HL-60 (cell line): ENCODE measurements around the gene ATP11A.
"Not testable (repeated sequence)": the region's sequence is repeated elsewhere in the genome, so short reads cannot be mapped to it uniquely, and the experiment has no call there.

Source experiments
- DNase-seq, 2 experiments: peaks; one replicate each; pipeline ENCODE4 v3.0.0-alpha.2; 2010 to 2020; ENCODE audit warnings: low read depth in 1 of 2, low spot score in 1 of 2
- H3K27ac ChIP-seq: fragments of 250-450 bp; sonication (Bioruptor Pico); replicated peaks from 2 replicates; pipeline ENCODE4 v1.5.1; 2020; ENCODE audit warnings: mild to moderate bottlenecking, moderate library complexity
- H3K27me3 ChIP-seq: fragments of 250-450 bp; sonication (Bioruptor Pico); 2 replicates; pipeline ENCODE4 v1.5.1; 2021; ENCODE audit warnings: mild to moderate bottlenecking, moderate library complexity; ENCODE audit not compliant: insufficient read depth, poor library complexity, severe bottlenecking
- H3K4me3 ChIP-seq: replicated peaks from 2 replicates; pipeline ENCODE4 v1.5.1; 2011; ENCODE audit warnings: mild to moderate bottlenecking, control low read depth, low read length; ENCODE audit not compliant: insufficient read depth
- CTCF ChIP-seq: IDR thresholded peaks from one replicate; pipeline ENCODE4 v1.5.1; 2011; ENCODE audit warnings: low read length, control low read depth, inconsistent platforms; ENCODE audit not compliant: insufficient read depth
- GABPA ChIP-seq: IDR thresholded peaks from 2 replicates; pipeline ENCODE4 v1.6.1; 2012; ENCODE audit warnings: low read depth
- POLR2AphosphoS5 ChIP-seq: IDR thresholded peaks from 2 replicates; pipeline ENCODE4 v1.6.1; 2012; ENCODE audit warnings: low read depth
- SPI1 ChIP-seq: IDR thresholded peaks from 2 replicates; pipeline ENCODE4 v1.6.1; 2012; ENCODE audit warnings: low read depth, mild to moderate bottlenecking, borderline replicate concordance
- TF ChIP-seq, protein P1 (sequence below): IDR thresholded peaks from 2 replicates; pipeline ENCODE4 v1.6.1; 2012; ENCODE audit warnings: low read depth; ENCODE audit not compliant: insufficient replicate concordance

Gene ATP11A

GRCh38 chr13:112783978-112784371, 94.1 kb downstream of the ATP11A start:
- H3K27me3 ChIP-seq = no peaks in the 10 kb centered on the region
- no peak overlapping the region for H3K27ac ChIP-seq
- TF ChIP-seq POLR2AphosphoS5 (no peak), GABPA (no peak), CTCF (no peak), SPI1 (no peak)
- TF ChIP-seq, protein P1, sequence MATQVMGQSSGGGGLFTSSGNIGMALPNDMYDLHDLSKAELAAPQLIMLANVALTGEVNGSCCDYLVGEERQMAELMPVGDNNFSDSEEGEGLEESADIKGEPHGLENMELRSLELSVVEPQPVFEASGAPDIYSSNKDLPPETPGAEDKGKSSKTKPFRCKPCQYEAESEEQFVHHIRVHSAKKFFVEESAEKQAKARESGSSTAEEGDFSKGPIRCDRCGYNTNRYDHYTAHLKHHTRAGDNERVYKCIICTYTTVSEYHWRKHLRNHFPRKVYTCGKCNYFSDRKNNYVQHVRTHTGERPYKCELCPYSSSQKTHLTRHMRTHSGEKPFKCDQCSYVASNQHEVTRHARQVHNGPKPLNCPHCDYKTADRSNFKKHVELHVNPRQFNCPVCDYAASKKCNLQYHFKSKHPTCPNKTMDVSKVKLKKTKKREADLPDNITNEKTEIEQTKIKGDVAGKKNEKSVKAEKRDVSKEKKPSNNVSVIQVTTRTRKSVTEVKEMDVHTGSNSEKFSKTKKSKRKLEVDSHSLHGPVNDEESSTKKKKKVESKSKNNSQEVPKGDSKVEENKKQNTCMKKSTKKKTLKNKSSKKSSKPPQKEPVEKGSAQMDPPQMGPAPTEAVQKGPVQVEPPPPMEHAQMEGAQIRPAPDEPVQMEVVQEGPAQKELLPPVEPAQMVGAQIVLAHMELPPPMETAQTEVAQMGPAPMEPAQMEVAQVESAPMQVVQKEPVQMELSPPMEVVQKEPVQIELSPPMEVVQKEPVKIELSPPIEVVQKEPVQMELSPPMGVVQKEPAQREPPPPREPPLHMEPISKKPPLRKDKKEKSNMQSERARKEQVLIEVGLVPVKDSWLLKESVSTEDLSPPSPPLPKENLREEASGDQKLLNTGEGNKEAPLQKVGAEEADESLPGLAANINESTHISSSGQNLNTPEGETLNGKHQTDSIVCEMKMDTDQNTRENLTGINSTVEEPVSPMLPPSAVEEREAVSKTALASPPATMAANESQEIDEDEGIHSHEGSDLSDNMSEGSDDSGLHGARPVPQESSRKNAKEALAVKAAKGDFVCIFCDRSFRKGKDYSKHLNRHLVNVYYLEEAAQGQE = no peak
- no peak for DNase-seq
- H3K4me3 ChIP-seq = no peak overlapping the region

DNA sequence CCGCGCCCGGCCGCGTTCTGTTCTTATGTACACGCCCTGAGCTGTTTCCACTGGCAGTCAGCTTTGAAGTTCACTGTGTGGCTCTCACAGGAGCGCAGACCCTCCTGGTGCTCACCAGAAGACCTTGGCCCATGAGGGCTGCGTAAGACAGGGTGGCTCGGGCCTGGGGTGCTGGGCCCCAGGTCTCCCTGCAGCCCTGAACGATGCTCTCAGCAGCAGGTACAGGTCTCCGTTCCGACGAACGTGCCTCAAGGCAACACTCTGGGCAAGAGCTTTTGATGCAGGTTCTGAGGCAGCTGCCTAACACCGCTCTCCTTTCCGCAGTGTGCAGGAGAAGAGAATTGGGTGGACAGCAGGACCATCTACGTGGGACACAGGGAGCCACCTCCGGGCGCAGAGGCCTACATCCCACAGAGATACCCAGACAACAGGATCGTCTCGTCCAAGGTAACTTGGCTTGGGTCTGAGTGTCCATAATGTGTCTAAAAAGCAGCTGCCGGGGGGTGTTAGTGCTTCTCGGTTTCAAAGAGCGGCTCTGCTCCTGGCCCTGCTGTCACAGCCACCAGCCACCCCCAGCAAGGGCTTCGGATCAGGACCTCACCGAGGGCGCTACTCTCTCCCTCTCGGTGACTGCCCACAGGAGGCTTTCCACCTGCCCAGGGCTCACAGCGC, 95.1 kb downstream of the ATP11A start:
- no peak overlapping the region for H3K27ac ChIP-seq
- no peak for TF ChIP-seq POLR2AphosphoS5
- TF ChIP-seq CTCF = no peak
- TF ChIP-seq, protein P1 = no peak
- TF ChIP-seq GABPA = no peak
- no peak for TF ChIP-seq SPI1
- no peaks in the 10 kb centered on the region for H3K27me3 ChIP-seq
- no peak overlapping the region for H3K4me3 ChIP-seq
- DNase-seq = no peak

DNA sequence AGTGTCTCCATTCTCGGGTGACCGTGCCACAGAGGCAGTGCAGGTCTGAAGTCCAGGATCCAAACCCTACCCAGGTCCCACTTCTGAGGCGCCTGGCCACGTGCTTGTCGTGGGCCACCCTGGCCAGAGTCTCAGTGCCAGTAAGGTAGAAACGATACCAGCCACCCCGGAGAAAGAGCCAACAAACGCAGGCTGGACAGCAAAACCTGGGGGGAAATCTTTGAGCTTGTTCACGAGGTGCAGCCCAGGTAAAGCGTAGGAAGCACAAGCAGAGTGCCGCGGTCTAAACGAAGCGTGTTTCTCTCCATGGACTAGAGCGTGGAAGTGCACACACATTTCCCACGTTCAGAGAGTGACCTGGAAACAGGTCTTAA, 95.6 kb downstream of the ATP11A start:
- no peak for DNase-seq
- no peak for TF ChIP-seq GABPA
- H3K27ac ChIP-seq = no peak overlapping the region
- no peaks in the 10 kb centered on the region for H3K27me3 ChIP-seq
- no peak overlapping the region for H3K4me3 ChIP-seq

DNA sequence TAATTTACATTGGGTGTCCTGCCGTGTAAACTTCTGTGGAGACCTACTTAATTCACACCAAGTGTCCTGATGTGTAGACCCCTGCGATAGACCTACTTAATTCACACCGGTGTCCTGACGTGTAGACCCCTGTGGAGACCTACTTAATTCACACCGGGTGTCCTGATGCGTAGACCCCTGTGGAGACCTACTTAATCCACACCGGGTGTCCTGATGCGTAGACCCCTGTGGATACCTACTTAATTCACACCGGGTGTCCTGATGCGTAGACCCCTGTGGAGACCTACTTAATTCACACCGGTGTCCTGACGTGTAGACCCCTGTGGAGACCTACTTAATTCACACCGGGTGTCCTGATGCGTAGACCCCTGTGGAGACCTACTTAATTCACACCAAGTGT, 97.0 kb downstream of the ATP11A start:
- not testable (repeated sequence) for H3K27ac ChIP-seq, H3K4me3 ChIP-seq, DNase-seq, H3K27me3 ChIP-seq
